Esophagus muscularis mucosa (tissue), 3 donors: Measurements from ENCODE around the gene TNFRSF19.

ENCODE experiments used
- CTCF ChIP-seq, 3 experiments: fragments of 200-600 bp in 2 of 3; fragments of 450-650 bp in 1 of 3; sonication (generic) in 2 of 3; IDR thresholded peaks; one replicate each; pipeline ENCODE4 v1.5.1; 2017 to 2019; ENCODE audit warnings: antibody characterized with exemption in 3 of 3, mild to moderate bottlenecking in 2 of 3, moderate library complexity in 1 of 3
- POLR2A ChIP-seq: fragments of 450-650 bp; IDR thresholded peaks from one replicate; pipeline ENCODE4 v1.6.1; 2017; ENCODE audit warnings: antibody characterized with exemption, moderate library complexity, mild to moderate bottlenecking, low read depth
- POLR2AphosphoS5 ChIP-seq, 2 donors: sonication (generic); formaldehyde crosslinking; IDR thresholded peaks; one replicate each; pipeline ENCODE4 v1.6.1; 2017; ENCODE audit warnings: antibody characterized with exemption in 2 of 2

GRCh38 chr13:23711355-23711754, 141.1 kb downstream of the TNFRSF19 start:
- TF ChIP-seq POLR2A: no peak
- no peak for TF ChIP-seq CTCF (IDR thresholded peaks at IDR 0.05)
- TF ChIP-seq POLR2AphosphoS5 (IDR thresholded peaks at IDR 0.05): no peak
